LoVo (cell line): ENCODE results near the gene EMP2.
"Not testable (repeated sequence)": the region's sequence is repeated elsewhere in the genome, so short reads cannot be mapped to it uniquely, and the experiment has no call there.

Source experiments
- DNase-seq: peaks from one replicate; pipeline ENCODE4 v3.0.0-alpha.2; 2016; ENCODE audit warnings: low spot score

EMP2 gene

GRCh38 chr16:10552281-10552680 lies 28.1 kb downstream of the EMP2 start:
- no peak for DNase-seq

GRCh38 chr16:10551881-10552280 lies 28.5 kb downstream of the EMP2 start:
- DNase-seq, result no peak

GRCh38 chr16:10548404-10548803 lies 32.0 kb downstream of the EMP2 start:
- no peak for DNase-seq

GRCh38 chr16:10547708-10548107 lies 32.7 kb downstream of the EMP2 start:
- DNase-seq, result no peak

- DNase-seq, result no peak
Observed at GRCh38 chr16:10543231-10543977, 37.0 kb downstream of the EMP2 start.

GRCh38 chr16:10541366-10541765 lies 39.0 kb downstream of the EMP2 start:
- DNase-seq, result no peak

GRCh38 chr16:10539793-10540192 lies 40.6 kb downstream of the EMP2 start:
- no peak for DNase-seq

GRCh38 chr16:10539236-10539635 lies 41.2 kb downstream of the EMP2 start:
- DNase-seq, result no peak

- no peak for DNase-seq
Observed at GRCh38 chr16:10538583-10538982, 41.8 kb downstream of the EMP2 start.

GRCh38 chr16:10537946-10538345 lies 42.5 kb downstream of the EMP2 start:
- no peak for DNase-seq

GRCh38 chr16:10536814-10537389 lies 43.5 kb downstream of the EMP2 start:
- DNase-seq, result no peak

GRCh38 chr16:10536328-10536727 lies 44.1 kb downstream of the EMP2 start:
- not testable (repeated sequence) for DNase-seq

GRCh38 chr16:10535461-10535860 lies 44.9 kb downstream of the EMP2 start:
- DNase-seq, result no peak

GRCh38 chr16:10534748-10535147 lies 45.6 kb downstream of the EMP2 start:
- DNase-seq, result no peak

GRCh38 chr16:10533612-10534011 lies 46.8 kb downstream of the EMP2 start:
- DNase-seq, result not testable (repeated sequence)

GRCh38 chr16:10531582-10531981 lies 48.8 kb downstream of the EMP2 start:
- DNase-seq, result no peak

GRCh38 chr16:10530685-10531084 lies 49.7 kb downstream of the EMP2 start:
- DNase-seq, result no peak

- no peak for DNase-seq
Observed at GRCh38 chr16:10529895-10530669, 50.3 kb downstream of the EMP2 start.

- DNase-seq, result no peak
Observed at GRCh38 chr16:10528635-10529034, 51.8 kb downstream of the EMP2 start.

- no peak for DNase-seq
Observed at GRCh38 chr16:10526962-10527361, 53.4 kb downstream of the EMP2 start.

GRCh38 chr16:10525214-10525825 lies 55.1 kb downstream of the EMP2 start:
- no peak for DNase-seq

GRCh38 chr16:10522966-10523365 lies 57.4 kb downstream of the EMP2 start:
- DNase-seq, result no peak
